GM18508 (cell line): ENCODE results near the gene C19orf12.
"Not testable (repeated sequence)": the region's sequence is repeated elsewhere in the genome, so short reads cannot be mapped to it uniquely, and the experiment has no call there.

ENCODE experiments used
- ATAC-seq: cut with Tn5 transposase; IDR thresholded peaks from one replicate; pipeline ENCODE4 v1.9.1; 2021; ENCODE audit warnings: moderate number of reproducible peaks; ENCODE audit not compliant: insufficient read depth, unreplicated experiment

C19orf12 gene

DNA sequence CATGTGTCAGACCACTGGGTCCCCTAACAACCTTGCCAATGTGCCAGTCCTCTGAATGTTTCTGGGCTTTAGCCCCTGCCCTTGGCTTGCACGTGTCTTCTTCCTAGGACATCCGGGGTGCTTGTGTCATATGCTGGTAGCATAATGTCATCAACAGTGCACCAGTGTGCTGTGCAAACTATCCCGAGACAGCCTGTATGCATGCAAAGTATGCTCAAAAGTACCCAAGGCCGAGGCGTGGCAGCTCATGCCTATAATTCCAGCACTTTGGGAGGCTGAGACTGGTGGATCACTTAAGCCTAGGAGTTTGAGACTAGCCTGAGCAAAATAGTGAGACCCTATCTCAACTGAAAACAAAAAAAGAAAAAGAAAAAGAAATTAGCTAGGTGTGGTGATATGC, 20.8 kb upstream of the C19orf12 start:
- no peak for ATAC-seq

DNA sequence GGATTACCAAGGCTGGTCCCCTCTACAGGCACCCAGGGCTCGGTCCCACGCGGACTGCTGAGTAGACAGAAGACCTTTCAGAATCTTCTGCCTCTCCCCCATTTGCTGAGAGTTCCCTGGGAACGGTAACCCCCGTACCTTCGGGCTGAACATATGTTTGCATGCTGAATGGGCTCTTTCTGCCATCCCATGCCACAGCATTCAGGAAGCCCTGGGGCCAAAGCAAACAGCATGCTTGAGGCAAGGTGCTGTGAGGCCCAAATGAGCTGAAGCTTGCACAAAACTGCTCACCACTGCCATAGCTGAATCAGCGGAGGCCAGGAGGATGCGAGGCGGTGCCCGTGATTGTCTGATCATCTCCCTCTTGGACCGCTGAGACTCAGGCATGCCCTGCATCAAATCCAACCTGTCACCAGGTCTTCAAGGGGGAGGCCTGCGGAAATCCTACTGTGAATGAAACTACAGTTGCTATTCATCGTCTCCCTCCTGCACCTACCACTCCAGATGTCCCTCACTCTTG, 16.3 kb upstream of the C19orf12 start:
- no peak for ATAC-seq

DNA sequence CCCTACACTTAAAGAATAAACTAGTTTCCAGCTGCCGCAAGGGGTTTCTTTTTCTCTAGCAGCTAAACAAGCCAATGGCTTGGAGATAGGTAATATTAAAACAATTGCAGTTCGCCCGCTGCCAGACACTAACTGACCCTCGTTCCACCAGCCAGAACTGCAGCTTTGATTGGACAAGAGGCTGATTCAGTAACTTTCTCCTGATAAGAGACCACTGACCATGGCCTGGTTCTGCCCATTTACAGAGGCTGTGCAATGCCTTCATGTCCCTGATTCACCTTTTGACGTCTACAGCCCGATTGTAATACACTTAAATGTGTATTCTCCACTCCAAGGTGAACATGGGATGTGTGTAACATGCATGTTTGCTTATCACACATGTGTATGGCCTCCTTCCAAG, 12.8 kb upstream of the C19orf12 start:
- ATAC-seq = no peak

DNA sequence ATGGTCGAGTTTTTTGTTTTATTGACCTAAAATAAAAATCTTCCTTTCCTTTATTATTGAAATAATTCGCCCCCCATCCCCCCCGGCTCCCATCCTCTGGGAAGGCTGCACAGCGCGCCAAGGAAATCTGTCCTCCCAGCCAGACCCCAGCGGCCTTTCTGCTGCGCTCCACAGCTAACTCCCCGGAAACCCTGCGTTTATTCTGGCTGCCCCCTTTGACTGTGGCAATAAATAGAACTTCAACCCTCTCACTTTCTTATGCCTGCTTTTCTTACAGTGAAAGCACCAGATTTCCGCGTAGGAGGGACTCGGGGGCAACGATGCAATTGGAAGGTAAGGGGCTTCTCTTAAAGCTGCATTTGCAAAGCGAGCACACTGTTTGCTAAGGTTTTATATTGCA, 9.7 kb upstream of the C19orf12 start:
- no peak for ATAC-seq

DNA sequence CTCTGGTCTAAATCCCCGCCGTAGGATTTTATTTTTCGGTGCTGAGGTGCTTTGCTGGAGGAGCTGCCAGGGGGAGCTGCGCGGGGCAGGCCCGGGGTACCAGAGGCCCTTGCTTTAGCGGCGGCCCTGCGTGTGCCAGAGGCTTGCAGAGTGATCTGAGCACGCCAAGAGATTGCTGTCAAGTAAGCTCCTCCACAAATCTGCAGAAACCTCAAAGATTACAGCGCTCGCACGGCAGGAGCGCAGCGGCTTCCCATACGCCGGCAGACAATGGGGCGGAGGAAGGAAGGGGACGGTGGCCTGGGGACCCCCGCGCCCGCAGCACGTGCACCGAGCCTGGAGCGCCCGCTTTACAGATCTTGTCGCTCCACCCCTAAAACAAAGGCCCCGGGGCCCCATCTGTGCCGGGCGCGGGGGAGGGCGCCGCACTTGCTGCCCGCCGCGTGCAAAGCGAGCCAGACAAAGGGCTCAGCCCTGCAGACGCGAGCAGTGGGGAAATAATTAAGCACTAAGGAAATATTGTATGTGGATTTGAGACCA, 9.1 kb upstream of the C19orf12 start:
- no peak for ATAC-seq

DNA sequence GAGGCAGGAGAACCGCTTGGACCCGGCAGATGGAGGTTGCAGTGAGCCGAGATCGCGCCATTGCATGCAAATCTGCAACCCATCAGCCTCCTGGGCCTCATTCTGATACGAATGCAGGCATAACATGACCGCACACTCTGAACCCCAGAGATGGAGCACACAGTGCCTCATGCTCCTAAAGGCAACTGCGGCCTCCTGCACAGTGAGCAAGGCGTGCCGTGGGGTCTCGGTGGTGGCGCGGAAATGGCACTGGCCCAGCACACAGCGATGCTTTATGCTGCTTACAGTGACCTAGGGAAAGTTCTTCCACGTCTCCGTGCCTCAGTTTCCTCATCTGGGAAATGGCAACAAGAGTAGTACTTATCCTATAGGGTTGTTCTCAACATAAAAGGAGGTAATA, 2.0 kb upstream of the C19orf12 start:
- ATAC-seq = no peak

DNA sequence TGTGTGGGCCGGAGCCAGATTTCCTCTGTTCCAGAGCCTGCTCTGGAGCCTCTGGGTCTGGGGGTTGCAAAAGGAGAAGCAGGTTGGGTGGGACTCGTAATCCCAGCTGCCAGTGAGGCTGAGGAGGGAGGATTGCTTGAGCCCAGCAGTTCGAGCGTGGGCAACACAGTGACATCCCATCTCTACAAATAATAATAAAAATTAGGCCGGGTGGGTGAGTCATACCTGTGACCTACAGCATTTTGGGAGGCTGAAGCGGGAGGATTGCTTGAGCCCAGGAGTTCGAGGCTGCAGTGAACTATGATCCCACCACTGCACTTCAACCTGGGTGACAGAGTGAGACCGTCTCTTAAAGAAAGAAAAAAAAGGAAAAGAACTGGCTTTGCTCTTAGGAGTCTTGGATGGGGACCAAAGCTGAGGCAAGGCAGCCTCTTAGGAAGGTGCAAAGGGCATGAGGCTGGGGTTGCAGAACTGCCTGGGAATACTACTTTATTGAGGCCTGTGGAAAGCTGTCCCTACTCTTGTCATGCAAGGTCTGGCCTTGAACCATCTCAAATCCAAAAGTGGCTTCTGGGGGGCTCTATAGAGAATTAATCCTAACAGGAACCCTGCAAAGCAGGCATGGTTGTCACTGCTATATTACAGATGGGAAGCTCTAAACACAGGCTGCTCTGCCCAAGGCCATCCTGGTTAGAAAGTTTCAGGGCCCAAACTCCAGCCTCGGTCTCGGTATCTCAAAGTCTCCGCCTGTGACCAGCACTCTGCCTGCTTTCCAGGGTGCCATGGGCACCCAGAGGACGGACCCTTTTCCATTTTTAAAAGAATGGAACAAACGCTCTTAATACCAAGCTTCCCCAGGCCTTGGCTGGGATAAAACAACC, 880 bp upstream of the C19orf12 start:
- ATAC-seq = no peak

DNA sequence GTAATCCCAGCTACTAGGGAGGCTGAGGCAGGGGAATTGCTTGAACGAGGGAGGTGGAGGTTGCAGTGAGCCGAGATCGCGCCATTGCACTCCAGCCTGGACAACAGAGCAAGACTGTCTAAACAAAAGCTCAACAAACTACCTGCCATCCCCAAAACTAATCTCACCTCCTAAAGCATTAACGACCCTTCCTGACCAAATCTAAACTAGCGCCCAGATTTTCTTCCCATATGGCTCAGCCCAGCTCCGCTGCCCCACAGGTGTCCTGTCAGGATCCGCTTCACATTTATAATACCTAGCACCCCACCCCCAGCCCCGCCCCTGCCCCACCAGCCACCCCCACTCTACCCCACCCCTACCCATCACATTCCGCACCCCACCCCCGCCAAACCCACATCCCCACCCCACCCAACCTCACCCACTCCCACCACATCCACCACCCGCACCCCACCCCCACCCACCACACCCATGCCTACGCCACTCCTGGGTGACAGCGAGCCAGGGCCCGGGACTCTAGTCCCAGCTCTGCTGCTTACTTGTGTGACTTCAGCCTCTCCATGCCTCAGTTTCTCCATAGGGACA, 599 bp downstream of the C19orf12 start:
- no peak for ATAC-seq

DNA sequence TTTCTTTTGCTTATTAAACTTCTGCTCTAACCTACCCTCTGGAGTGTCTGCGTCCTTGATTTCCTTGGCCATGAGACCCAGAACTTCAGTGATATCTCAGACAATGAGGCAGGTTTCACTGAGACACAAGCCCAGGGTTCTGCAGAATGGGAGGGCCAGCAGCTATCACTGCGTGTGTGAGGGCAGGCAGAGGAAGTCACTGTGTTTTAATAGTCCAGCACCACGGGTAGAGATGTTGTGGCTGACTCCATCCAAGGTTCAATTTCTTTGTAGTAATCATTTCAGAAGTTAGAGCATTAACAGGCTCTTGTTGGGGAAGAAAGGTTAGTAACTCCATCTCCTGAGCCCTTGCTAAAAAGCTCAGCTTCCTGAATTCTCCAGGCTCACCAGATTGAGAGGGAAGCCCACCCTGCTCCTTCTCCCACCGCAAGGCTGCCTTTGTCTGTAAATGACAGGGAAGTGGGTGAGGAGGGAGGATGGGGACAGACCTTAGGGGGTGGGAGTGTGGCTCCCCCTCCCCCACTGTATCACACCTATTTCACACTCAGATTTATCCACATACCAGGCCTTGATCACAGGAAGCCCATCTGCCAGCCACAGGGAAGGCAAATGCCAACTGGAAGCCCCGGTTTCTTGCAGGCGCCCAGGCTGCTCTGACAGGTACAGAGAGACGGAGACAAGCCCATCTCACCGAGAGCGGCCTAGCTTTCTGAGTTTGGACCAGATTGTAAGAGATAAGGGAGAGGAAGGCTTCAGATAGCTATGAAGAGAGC, 2.1 kb downstream of the C19orf12 start:
- ATAC-seq = no peak

DNA sequence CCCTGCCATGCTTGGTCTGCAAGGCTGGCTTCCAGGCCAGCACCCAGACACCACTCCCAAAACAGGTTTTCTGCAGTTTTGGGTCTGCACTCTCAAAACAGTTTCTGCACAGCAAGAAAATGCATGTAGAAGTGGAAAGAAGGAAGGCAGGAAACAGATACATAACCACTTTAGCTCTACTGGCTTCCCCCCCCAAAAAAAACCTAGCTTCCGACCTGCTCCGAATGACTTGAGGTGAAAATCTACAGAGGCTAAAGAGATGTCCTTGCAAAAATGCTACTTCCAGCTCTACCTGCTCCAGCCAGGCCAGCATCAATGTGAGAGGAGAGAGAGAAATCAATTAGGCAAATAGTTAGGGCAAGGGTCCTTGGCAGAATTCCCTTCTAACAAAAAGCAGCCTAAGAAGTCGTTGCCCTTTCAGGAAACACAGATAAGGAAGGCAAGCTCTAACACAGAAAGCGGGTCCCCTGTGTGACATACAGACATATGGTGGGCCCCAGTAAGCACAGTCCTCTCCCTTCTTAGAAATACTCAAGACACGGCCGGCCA, 3.4 kb downstream of the C19orf12 start:
- ATAC-seq = no peak

DNA sequence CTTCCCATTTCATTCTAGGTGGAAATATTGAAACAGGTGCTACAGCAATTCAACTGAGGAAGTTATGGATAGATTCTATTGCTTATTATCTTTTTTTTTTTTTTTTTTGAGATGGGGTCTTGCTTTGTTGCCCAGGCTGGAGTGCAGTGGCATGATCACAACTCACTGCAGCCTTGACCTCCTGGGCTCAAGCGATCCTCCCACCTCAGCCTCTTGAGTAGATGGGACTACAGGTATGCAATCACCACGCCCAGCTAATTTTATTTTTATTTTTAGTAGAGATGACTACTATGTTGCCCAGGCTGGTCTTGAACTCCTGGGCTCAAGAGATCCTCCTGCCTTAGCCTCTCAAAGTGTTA, 5.6 kb downstream of the C19orf12 start:
- ATAC-seq = not testable (repeated sequence)

DNA sequence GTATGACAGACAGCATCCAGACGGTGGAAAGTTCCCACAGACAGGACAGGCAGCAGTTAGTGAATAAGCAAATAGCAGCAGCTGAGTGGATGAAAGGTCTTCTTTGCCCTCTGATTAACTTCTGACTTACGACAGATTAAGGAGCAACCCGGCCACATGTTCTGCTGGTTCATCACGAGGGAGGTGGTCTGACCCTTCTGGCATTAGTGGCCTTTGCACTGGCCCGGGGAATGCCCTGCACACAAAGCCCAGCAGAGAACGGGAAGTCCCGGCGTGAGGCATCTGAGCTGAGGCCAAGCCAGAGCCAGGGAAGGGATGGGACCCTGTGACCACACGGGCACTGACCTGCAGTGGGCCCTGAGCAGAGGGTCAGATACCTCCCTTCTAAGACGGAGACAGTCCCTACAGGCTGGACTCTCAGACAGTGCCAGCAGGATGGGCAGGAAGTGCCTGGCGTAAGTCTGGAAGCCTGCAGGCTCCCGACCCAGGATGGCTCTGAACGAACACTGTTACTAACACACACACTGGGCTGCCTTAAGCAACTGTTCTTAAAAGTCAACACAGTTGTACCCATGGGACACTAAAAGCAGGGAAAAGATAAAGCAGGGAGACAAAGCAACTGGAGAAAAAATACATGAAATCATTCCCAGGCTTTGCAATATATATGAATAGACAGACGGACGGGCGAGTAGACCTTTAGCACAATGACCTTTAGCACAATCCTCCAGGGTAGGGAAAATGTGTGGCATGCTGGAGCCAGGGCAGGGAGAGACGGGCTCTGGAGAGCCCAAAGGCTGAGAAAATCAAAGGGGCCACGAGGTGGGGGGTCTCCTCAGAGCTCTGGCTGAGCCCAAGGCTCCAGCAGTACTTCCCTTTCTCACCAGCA, 6.3 kb downstream of the C19orf12 start:
- ATAC-seq = no peak

DNA sequence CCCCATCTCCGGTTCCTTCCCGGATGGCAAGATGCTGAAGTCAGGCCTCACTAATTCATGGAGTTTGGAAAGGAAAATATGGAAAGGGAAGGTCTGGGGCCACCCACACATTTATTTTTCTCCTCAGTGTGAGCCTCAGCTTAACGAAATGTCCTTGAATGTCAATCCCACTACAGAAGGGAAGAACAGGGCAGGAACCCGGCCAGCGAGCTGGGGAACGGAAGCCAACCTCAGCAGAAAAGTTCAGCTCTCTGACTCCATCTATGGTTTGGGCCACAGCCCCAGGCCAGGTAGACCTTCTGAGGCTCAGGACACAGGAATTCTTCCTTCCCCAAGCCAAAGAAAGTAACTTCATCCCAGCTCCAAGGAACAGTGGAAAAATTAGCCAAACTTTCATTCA, 8.4 kb downstream of the C19orf12 start:
- no peak for ATAC-seq

DNA sequence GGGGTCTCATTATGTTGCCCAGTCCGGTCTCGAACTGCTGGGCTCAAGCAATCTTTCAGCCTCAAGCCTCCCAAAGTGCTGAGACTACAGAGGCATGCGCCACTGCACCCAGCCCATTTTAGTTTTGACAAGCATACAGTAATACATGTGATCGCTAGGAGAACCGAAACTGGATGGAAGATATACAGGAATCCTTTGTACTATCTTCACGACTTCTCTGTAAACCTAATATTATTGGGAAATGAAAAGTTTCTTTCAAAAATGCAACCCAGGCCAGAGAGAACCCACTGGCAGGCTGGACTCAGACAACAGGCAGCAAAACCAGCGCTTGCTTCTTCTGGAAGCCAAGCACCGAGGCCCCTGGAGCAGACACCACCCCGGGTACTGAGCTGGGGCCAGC, 9.4 kb downstream of the C19orf12 start:
- ATAC-seq = no peak

DNA sequence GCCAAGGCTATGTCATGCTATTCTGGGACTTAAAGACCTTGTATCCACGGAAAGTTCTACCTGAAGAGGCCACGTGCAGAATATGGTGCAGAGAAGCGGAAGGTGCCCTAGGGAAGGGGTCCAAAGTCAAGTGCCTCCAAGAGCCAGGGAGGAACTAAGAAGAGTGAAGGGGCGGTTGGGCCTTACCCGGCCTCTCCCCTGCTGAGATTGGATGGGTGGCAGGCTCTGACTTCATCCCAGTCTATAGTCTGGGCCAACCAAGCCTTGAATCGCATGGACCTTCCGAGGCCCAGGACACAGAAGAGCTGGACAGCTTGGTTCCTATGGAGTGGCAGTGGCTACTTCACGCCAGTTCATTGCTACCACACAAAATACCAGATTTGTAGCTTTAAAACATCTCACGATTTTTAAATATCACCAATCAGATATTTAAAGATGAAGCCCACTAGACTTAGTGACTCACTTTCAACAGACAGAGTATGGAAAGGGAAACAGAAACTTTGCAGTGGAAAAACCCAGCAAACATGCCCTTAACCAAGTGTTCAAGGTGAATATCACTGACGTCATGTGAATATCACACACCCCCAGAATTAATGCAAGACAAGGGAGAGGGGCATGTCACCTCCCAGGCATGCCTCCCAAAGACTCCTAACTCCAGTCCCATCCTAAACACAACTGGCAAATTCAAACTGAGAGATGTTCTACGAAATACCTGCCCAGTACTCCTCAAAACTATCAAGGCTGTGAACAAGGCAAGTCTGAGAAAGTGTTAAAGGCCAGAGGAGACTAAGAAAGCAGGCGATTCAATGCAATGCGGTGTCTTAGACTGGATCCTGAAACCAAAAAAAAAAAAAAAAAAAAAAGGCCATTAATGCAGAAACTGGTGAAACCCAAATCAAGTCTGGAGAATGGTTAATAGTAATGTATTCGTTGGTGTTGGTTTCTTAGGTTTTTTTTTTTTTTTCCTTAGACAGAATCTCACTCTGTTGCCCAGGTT, 10.2 kb downstream of the C19orf12 start:
- peak; percentile 65 for ATAC-seq

DNA sequence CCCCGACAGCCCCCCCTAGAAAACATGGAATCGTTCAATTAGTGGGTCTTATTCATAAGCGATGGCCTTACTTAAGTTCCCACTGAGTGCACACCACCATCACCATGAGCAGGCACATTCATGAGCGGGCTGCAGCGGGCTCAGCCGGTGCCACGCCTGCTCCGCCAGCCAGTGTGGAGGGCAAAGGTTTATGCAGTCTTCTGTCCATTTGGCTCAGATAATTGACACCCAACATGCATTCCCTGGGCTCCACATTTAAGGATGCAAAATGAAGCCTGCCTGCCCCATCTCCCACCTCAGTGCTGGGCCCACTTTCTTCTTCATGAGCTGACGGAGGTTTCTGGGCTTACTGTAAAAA, 12.1 kb downstream of the C19orf12 start:
- no peak for ATAC-seq

DNA sequence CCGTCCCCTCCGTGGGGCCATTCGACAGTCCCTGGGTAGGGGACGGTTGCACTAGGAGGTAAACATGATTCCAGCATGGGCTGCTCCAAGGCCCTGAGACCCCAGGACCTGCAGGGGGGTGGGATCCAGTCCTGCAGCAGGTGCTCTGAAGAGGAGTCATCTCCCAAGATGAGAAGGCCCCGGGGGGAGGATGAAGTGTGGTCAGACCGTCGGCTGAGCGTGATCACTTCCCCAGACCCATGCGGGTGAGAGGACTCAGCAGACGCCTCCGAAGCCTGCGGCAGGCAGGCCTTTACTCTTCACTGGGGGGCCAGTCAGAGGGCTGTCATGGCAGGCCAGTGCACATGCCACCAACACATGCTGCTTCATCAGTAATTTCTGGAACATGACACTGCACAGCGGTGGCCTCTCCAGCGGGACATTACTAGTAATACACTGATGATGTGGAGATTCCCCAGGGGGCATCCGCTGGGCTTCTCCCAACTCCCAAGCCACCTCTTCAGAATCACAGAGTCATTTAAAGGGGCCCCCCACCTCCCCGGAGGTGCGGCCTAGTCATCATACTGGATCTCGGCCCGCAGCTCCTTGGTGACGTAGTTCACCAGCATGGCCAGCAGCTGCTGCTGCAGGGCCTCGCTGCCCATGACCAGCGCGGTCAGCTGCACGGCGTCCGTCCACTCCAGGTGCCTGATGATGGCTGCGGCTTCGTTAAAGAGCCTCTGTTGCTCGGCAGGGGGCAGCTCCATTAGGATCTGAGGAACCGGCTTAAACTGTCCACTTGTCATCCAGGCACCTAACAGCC, 12.7 kb downstream of the C19orf12 start:
- no peak for ATAC-seq

DNA sequence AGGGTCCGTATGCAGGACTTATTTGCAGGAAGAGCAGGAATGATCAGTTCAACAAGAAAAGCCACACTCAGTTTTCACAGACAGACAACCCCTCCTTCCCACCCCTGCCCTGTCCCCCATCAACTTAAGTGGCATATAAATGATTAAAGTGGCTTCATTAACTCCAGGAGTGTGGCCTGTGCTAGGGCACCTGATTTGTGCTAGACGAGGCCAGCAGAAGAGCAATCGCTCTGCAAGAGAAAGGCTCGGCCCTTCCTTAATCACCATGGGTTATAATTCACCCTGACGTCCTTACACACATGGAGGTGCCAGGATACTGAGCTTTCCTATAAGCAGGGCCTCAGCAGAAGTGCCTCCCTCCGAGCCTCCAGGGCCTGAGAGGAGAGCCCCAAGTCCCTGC, 14.6 kb downstream of the C19orf12 start:
- ATAC-seq = no peak
